ENCODE measurements around the gene FAM83F. TPM values are rescaled to one million over a fixed set of nuclear protein-coding genes. Genes with fewer than 3 reads are reported as not detected.

Gene FAM83F
- total RNA-seq, 1 donor: not detected

DNA sequence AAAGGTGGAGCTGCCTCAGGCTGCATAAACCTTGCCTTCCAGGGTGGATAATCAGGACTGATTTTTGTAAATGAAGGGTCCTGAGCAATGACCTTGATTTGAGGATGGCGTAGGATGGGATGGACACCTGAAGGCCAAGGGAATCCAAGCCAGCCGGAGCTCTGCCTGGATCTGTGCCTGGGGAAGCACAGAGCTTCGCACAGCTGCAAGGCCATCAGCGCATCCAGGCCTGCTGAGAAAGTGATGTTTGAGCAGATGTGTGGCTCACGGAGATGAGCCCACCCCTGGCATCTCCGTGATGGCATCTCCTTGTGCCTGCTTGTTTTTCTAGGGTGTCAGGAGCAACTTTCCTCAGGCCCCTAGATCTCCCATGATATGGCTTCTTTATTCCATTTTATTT, 23.3 kb downstream of the FAM83F start:
- Histone ChIP-seq H3K9me3 (ENCODE audit: low read depth, low read length) (no peaks in the 10 kb centered on the region), H3K4me3 (ENCODE audit: insufficient read depth, low read length) (no peak overlapping the region), H3K27ac (ENCODE audit: low read depth, low read length) (no peak overlapping the region), H4K20me1 (ENCODE audit: insufficient read depth, low read length) (no peaks in the 10 kb centered on the region), H3K27me3 (ENCODE audit: insufficient read depth, low read length) (peaks cover 9% of the 10 kb centered on the region), H3K36me3 (ENCODE audit: insufficient read depth, low read length) (no peaks in the 10 kb centered on the region), H3K4me1 (ENCODE audit: insufficient read depth, low read length) (no peaks in the 10 kb centered on the region), H3K4me2 (ENCODE audit: insufficient read depth, low read length) (no peak overlapping the region), H2AFZ (ENCODE audit: low read length) (no peak overlapping the region), H3K79me2 (ENCODE audit: insufficient read depth, low read length) (no peaks in the 10 kb centered on the region)
- TF ChIP-seq, protein P1, sequence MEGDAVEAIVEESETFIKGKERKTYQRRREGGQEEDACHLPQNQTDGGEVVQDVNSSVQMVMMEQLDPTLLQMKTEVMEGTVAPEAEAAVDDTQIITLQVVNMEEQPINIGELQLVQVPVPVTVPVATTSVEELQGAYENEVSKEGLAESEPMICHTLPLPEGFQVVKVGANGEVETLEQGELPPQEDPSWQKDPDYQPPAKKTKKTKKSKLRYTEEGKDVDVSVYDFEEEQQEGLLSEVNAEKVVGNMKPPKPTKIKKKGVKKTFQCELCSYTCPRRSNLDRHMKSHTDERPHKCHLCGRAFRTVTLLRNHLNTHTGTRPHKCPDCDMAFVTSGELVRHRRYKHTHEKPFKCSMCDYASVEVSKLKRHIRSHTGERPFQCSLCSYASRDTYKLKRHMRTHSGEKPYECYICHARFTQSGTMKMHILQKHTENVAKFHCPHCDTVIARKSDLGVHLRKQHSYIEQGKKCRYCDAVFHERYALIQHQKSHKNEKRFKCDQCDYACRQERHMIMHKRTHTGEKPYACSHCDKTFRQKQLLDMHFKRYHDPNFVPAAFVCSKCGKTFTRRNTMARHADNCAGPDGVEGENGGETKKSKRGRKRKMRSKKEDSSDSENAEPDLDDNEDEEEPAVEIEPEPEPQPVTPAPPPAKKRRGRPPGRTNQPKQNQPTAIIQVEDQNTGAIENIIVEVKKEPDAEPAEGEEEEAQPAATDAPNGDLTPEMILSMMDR (IDR thresholded peaks at IDR 0.05; ENCODE audit: extremely low read depth, low read depth, low read length): no peak
- DNase-seq (ENCODE audit: insufficient read length, low spot score, missing footprints): no peak

DNA sequence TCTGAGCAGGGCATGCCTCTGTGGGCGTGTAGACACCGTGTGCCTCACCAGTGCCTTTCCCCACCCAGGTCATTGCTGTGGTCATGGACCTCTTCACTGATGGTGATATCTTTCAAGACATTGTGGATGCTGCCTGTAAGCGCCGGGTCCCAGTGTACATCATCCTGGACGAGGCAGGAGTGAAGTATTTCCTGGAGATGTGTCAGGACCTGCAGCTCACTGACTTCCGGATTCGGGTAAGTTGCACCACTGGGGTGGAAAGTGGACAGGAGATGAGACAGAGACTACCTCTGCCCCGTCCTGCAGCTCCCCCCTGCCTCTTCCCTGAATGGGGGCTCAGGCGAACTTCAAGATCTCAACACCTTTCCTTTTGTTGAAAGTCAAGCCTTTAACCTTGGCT, 24.3 kb downstream of the FAM83F start:
- Histone ChIP-seq H3K27ac (ENCODE audit: low read depth, low read length) (no peak overlapping the region), H3K4me1 (ENCODE audit: insufficient read depth, low read length) (no peaks in the 10 kb centered on the region), H3K4me3 (ENCODE audit: insufficient read depth, low read length) (no peak overlapping the region), H3K4me2 (ENCODE audit: insufficient read depth, low read length) (no peak overlapping the region), H3K36me3 (ENCODE audit: insufficient read depth, low read length) (no peaks in the 10 kb centered on the region), H3K9me3 (ENCODE audit: low read depth, low read length) (no peaks in the 10 kb centered on the region), H2AFZ (ENCODE audit: low read length) (no peak overlapping the region), H3K79me2 (ENCODE audit: insufficient read depth, low read length) (no peaks in the 10 kb centered on the region), H4K20me1 (ENCODE audit: insufficient read depth, low read length) (no peaks in the 10 kb centered on the region), H3K27me3 (ENCODE audit: insufficient read depth, low read length) (peaks cover 9% of the 10 kb centered on the region)
- no peak for DNase-seq (ENCODE audit: insufficient read length, low spot score, missing footprints)
- TF ChIP-seq, protein P1 (IDR thresholded peaks at IDR 0.05; ENCODE audit: extremely low read depth, low read depth, low read length): no peak

DNA sequence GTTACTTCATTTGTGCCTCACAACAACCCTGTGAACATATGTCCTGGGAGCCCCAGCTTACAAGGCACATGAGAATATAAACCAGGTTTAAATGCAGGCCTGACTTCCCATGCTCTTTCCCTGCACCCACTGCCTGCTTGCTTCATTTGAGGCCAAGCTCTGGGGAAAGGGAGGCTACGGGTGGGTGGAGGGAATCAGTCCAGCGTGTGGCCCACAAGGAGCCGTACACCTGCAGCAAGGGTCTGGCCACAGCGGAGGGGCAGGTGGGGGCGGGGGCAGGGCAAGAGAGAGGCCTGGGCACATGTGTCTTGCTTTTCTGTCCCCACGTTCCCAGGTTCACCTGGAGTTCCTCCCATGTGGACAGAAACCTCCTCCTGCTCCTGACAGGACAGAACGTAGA, 26.2 kb downstream of the FAM83F start:
- Histone ChIP-seq H3K27ac (ENCODE audit: low read depth, low read length) (no peak overlapping the region), H2AFZ (ENCODE audit: low read length) (no peak overlapping the region), H4K20me1 (ENCODE audit: insufficient read depth, low read length) (no peaks in the 10 kb centered on the region), H3K4me2 (ENCODE audit: insufficient read depth, low read length) (no peak overlapping the region), H3K36me3 (ENCODE audit: insufficient read depth, low read length) (no peaks in the 10 kb centered on the region), H3K4me1 (ENCODE audit: insufficient read depth, low read length) (no peaks in the 10 kb centered on the region), H3K27me3 (ENCODE audit: insufficient read depth, low read length) (no peaks in the 10 kb centered on the region), H3K79me2 (ENCODE audit: insufficient read depth, low read length) (no peaks in the 10 kb centered on the region), H3K9me3 (ENCODE audit: low read depth, low read length) (no peaks in the 10 kb centered on the region), H3K4me3 (ENCODE audit: insufficient read depth, low read length) (no peak overlapping the region)
- DNase-seq (ENCODE audit: insufficient read length, low spot score, missing footprints): peak; percentile 9
- TF ChIP-seq, protein P1 (IDR thresholded peaks at IDR 0.05; ENCODE audit: extremely low read depth, low read depth, low read length): no peak

DNA sequence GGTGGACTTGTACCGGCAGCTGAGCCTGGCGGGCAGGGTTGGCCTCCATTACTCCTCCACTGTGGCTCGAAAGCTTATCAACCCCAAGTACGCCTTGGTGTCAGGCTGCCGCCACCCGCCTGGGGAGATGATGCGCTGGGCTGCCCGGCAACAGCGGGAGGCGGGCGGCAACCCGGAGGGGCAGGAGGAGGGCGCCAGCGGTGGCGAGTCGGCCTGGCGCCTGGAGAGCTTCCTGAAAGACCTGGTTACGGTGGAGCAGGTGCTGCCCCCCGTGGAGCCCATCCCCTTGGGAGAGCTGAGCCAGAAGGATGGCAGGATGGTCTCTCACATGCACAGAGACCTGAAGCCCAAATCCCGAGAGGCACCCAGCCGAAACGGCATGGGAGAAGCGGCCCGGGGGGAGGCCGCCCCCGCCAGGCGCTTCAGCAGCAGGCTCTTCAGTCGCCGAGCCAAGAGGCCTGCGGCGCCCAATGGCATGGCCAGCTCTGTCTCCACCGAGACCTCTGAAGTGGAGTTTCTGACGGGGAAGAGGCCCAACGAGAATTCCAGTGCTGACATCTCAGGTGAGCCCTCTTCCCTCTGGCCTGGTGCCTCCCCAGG, 26.7 kb downstream of the FAM83F start:
- peak; percentile 37 for DNase-seq (ENCODE audit: insufficient read length, low spot score, missing footprints)
- no peak overlapping the region for H3K27ac ChIP-seq (ENCODE audit: low read depth, low read length)
- no peak overlapping the region for H3K4me3 ChIP-seq (ENCODE audit: insufficient read depth, low read length)
- H3K4me1 ChIP-seq (ENCODE audit: insufficient read depth, low read length): no peaks in the 10 kb centered on the region
- H3K9me3 ChIP-seq (ENCODE audit: low read depth, low read length): no peaks in the 10 kb centered on the region
- H3K79me2 ChIP-seq (ENCODE audit: insufficient read depth, low read length): no peaks in the 10 kb centered on the region
- H2AFZ ChIP-seq (ENCODE audit: low read length): no peak overlapping the region
- no peak overlapping the region for H3K4me2 ChIP-seq (ENCODE audit: insufficient read depth, low read length)
- no peaks in the 10 kb centered on the region for H3K36me3 ChIP-seq (ENCODE audit: insufficient read depth, low read length)
- H3K27me3 ChIP-seq (ENCODE audit: insufficient read depth, low read length): no peaks in the 10 kb centered on the region
- TF ChIP-seq, protein P1 (IDR thresholded peaks at IDR 0.05; ENCODE audit: extremely low read depth, low read depth, low read length): no peak
- no peaks in the 10 kb centered on the region for H4K20me1 ChIP-seq (ENCODE audit: insufficient read depth, low read length)

All from osteoblast (primary cell).